HepG2 (cell line): ENCODE results near the gene MT1HL1. TPM values are rescaled to one million over a fixed set of nuclear protein-coding genes. Genes with fewer than 3 reads are reported as not detected.

ENCODE experiments used
- CREM ChIP-seq, 2 experiments: sonication (generic) in 1 of 2; formaldehyde crosslinking in 1 of 2; IDR thresholded peaks; 2 replicates each; pipeline versions ENCODE4 v1.4.0 to v1.6.1; 2016 to 2020; ENCODE audit warnings: antibody characterized with exemption in 1 of 2, mild to moderate bottlenecking in 1 of 2, missing genetic modification reagents in 1 of 2
- FOXP1 ChIP-seq, 2 experiments: fragments of 450-650 bp in 1 of 2; IDR thresholded peaks; 2 replicates each; pipeline ENCODE4 v1.6.1; 2017 to 2018; ENCODE audit warnings: antibody characterized with exemption in 1 of 2
- GATAD2A ChIP-seq: IDR thresholded peaks from 2 replicates; pipeline ENCODE4 v1.6.1; 2016
- HDAC2 ChIP-seq: sonication (generic); formaldehyde crosslinking; IDR thresholded peaks from 2 replicates; pipeline ENCODE4 v1.4.0; 2020; ENCODE audit warnings: missing genetic modification reagents
- HNF4A ChIP-seq: sonication (generic); formaldehyde crosslinking; IDR thresholded peaks from 2 replicates; pipeline ENCODE4 v1.4.0; 2020; ENCODE audit warnings: missing genetic modification reagents
- MED1 ChIP-seq: sonication (generic); formaldehyde crosslinking; IDR thresholded peaks from 2 replicates; pipeline ENCODE4 v1.4.0; 2020; ENCODE audit warnings: missing genetic modification reagents
- PHF21A ChIP-seq: sonication (generic); formaldehyde crosslinking; IDR thresholded peaks from 2 replicates; pipeline ENCODE4 v1.5.0; 2020; ENCODE audit warnings: mild to moderate bottlenecking, missing genetic modification reagents
- SOX13 ChIP-seq, 3 experiments: fragments of 450-650 bp in 1 of 3; sonication (generic) in 1 of 3; formaldehyde crosslinking in 1 of 3; IDR thresholded peaks in 2 of 3; conservative IDR thresholded peaks in 1 of 3; 2 replicates each; pipeline versions ENCODE4 v1.5.0 to v1.6.1; 2016 to 2020; ENCODE audit warnings: antibody characterized with exemption in 1 of 3, mild to moderate bottlenecking in 1 of 3, missing compliant biosample characterization in 1 of 3, missing genetic modification reagents in 1 of 3, moderate library complexity in 1 of 3
- SOX5 ChIP-seq: IDR thresholded peaks from 2 replicates; pipeline ENCODE4 v1.6.1; 2016; ENCODE audit warnings: borderline replicate concordance
- SP5 ChIP-seq: IDR thresholded peaks from 2 replicates; pipeline ENCODE4 v1.6.1; 2016; ENCODE audit warnings: low read depth, borderline replicate concordance
- TCF7 ChIP-seq: sonication (generic); IDR thresholded peaks from 2 replicates; pipeline ENCODE4 v1.6.1; 2016; ENCODE audit warnings: antibody characterized with exemption, low read depth
- polyA plus RNA-seq, 8 experiments: library from polyadenylated mRNA; depleted of rRNA in 3 of 8; stranded (reverse) in 7 of 8; unstranded in 1 of 8; fragments of >200 nt; fragmentation: Illumina TruSeq in 4 of 8; extraction: Trizol in 4 of 8; gene quantifications; 2 replicates each; pipeline versions ENCODE4 v1.2.1 to v1.2.3, GENCODE V29; 2011 to 2016; ENCODE audit warnings: low read depth in 4 of 8, missing spikeins in 1 of 8, mixed read lengths in 1 of 8; ENCODE audit not compliant: insufficient read depth in 1 of 8
- total RNA-seq, 5 experiments: library from RNA; depleted of rRNA; stranded (reverse); fragments of >200 nt; fragmentation: Illumina TruSeq; extraction: Trizol; gene quantifications; 2 replicates each; pipeline ENCODE4 v1.2.3, GENCODE V29; 2016; ENCODE audit warnings: low read depth in 1 of 5
- TF ChIP-seq, protein P1 (sequence below): sonication (generic); formaldehyde crosslinking; conservative IDR thresholded peaks from 2 replicates; pipeline ENCODE4 v1.8.0; 2022; ENCODE audit warnings: missing genetic modification reagents
- TF ChIP-seq, protein P2 (sequence below): sonication (generic); IDR thresholded peaks from 2 replicates; pipeline ENCODE4 v1.6.1; 2016; ENCODE audit warnings: low read depth, borderline replicate concordance
- TF ChIP-seq, protein P3 (sequence below): IDR thresholded peaks from 2 replicates; pipeline ENCODE4 v1.4.0; 2020; ENCODE audit warnings: mild to moderate bottlenecking, missing genetic modification reagents

MT1HL1 gene
- total and polyA plus RNA-seq, 2 of the 13 experiments (the other 11 are each of a cell fraction or from before 2014, with no cell fraction given), result not detected

DNA sequence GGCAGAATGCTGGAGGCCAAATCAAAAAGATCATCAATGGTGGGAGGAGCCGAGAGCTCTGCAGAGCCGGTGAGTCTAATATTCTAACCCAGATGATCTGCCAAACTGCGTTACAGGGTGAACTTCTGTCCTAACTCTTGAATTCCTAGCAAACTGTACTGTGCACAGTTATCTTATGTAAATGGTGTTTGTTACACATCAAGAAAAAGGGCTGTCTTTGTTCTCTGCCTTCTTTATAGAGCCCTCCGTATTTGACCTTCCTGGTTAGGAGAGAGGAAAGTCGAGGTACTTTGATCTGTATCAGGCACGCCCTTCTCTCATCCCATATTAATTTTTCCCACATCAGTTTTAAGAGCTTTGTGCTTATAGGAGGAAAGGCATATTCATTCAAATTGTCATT lies 37.6 kb downstream of the MT1HL1 start (continued):
- TF ChIP-seq CREM (IDR thresholded peaks at IDR 0.05) (0 out of 2 replicates have a peak, but pooled peaks have one; percentile 23), CREM (CRISPR knock-in tag; IDR thresholded peaks at IDR 0.05) (no peak), SOX13 (IDR thresholded peaks at IDR 0.05) (no peak), SOX13 (CRISPR knock-in tag; conservative IDR thresholded peaks at IDR 0.05 in 1 of 2, IDR thresholded peaks at IDR 0.05 in 1 of 2) (peak in 1 of 2 experiments; percentile 68; a peak in 2 of 4 replicates), GATAD2A (CRISPR knock-in tag) (0 out of 2 replicates have a peak, but pooled peaks have one; percentile 17), SP5 (CRISPR knock-in tag) (peak; percentile 44; the same call in 1 of the 2 replicates), MED1 (0 out of 2 replicates have a peak, but pooled peaks have one; percentile 10), HNF4A (CRISPR knock-in tag) (peak; percentile 44), TCF7 (peak; percentile 29; the same call in 1 of the 2 replicates), SOX5 (peak; percentile 72; the same call in 1 of the 2 replicates), HDAC2 (CRISPR knock-in tag) (peak; percentile 50; the same call in 1 of the 2 replicates), FOXP1 (IDR thresholded peaks at IDR 0.05) (no peak), FOXP1 (CRISPR knock-in tag; IDR thresholded peaks at IDR 0.05) (peak; percentile 16; the same call in 1 of the 2 replicates), PHF21A (peak; percentile 26; the same call in 1 of the 2 replicates)
- TF ChIP-seq, protein P1, sequence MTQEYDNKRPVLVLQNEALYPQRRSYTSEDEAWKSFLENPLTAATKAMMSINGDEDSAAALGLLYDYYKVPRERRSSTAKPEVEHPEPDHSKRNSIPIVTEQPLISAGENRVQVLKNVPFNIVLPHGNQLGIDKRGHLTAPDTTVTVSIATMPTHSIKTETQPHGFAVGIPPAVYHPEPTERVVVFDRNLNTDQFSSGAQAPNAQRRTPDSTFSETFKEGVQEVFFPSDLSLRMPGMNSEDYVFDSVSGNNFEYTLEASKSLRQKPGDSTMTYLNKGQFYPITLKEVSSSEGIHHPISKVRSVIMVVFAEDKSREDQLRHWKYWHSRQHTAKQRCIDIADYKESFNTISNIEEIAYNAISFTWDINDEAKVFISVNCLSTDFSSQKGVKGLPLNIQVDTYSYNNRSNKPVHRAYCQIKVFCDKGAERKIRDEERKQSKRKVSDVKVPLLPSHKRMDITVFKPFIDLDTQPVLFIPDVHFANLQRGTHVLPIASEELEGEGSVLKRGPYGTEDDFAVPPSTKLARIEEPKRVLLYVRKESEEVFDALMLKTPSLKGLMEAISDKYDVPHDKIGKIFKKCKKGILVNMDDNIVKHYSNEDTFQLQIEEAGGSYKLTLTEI (CRISPR knock-in tag), result no peak
- TF ChIP-seq, protein P2, sequence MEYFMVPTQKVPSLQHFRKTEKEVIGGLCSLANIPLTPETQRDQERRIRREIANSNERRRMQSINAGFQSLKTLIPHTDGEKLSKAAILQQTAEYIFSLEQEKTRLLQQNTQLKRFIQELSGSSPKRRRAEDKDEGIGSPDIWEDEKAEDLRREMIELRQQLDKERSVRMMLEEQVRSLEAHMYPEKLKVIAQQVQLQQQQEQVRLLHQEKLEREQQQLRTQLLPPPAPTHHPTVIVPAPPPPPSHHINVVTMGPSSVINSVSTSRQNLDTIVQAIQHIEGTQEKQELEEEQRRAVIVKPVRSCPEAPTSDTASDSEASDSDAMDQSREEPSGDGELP, result 0 out of 2 replicates have a peak, but pooled peaks have one; percentile 13
- TF ChIP-seq, protein P3, sequence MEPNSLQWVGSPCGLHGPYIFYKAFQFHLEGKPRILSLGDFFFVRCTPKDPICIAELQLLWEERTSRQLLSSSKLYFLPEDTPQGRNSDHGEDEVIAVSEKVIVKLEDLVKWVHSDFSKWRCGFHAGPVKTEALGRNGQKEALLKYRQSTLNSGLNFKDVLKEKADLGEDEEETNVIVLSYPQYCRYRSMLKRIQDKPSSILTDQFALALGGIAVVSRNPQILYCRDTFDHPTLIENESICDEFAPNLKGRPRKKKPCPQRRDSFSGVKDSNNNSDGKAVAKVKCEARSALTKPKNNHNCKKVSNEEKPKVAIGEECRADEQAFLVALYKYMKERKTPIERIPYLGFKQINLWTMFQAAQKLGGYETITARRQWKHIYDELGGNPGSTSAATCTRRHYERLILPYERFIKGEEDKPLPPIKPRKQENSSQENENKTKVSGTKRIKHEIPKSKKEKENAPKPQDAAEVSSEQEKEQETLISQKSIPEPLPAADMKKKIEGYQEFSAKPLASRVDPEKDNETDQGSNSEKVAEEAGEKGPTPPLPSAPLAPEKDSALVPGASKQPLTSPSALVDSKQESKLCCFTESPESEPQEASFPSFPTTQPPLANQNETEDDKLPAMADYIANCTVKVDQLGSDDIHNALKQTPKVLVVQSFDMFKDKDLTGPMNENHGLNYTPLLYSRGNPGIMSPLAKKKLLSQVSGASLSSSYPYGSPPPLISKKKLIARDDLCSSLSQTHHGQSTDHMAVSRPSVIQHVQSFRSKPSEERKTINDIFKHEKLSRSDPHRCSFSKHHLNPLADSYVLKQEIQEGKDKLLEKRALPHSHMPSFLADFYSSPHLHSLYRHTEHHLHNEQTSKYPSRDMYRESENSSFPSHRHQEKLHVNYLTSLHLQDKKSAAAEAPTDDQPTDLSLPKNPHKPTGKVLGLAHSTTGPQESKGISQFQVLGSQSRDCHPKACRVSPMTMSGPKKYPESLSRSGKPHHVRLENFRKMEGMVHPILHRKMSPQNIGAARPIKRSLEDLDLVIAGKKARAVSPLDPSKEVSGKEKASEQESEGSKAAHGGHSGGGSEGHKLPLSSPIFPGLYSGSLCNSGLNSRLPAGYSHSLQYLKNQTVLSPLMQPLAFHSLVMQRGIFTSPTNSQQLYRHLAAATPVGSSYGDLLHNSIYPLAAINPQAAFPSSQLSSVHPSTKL, result peak; percentile 51; the same call in 1 of the 2 replicates
